ELF-1 (cell line): ENCODE results near the gene TESMIN.

Experiments used
- DNase-seq: peaks from one replicate; pipeline ENCODE4 v3.0.0-alpha.2; 2016; ENCODE audit warnings: low read depth, low spot score

TESMIN gene

GRCh38 chr11:68710409-68710808, 40.9 kb downstream of the TESMIN start:
- no peak for DNase-seq

- no peak for DNase-seq
These were observed 42.3 kb downstream of the TESMIN start for GRCh38 chr11:68709062-68709461.

GRCh38 chr11:68707527-68707926, 43.8 kb downstream of the TESMIN start:
- DNase-seq = no peak

- peak; percentile 73 for DNase-seq
These were observed 46.4 kb downstream of the TESMIN start for GRCh38 chr11:68704887-68705286.

GRCh38 chr11:68698993-68699392, 52.3 kb downstream of the TESMIN start:
- DNase-seq = no peak

- DNase-seq = no peak
These were observed 55.8 kb downstream of the TESMIN start for GRCh38 chr11:68695531-68695930.

GRCh38 chr11:68694431-68695297, 56.7 kb downstream of the TESMIN start:
- no peak for DNase-seq

- DNase-seq = no peak
These were observed 57.8 kb downstream of the TESMIN start for GRCh38 chr11:68693484-68693882.

- no peak for DNase-seq
These were observed 58.3 kb downstream of the TESMIN start for GRCh38 chr11:68692871-68693483.

- no peak for DNase-seq
These were observed 59.2 kb downstream of the TESMIN start for GRCh38 chr11:68692115-68692514.

GRCh38 chr11:68691402-68691784, 59.9 kb downstream of the TESMIN start:
- DNase-seq = no peak

- DNase-seq = no peak
These were observed 60.5 kb downstream of the TESMIN start for GRCh38 chr11:68690671-68691401.

- no peak for DNase-seq
These were observed 61.3 kb downstream of the TESMIN start for GRCh38 chr11:68689737-68690625.

- DNase-seq = no peak
These were observed 62.4 kb downstream of the TESMIN start for GRCh38 chr11:68688881-68689280.

- DNase-seq = no peak
These were observed 63.3 kb downstream of the TESMIN start for GRCh38 chr11:68687986-68688385.

- DNase-seq = no peak
These were observed 64.0 kb downstream of the TESMIN start for GRCh38 chr11:68687311-68687710.

GRCh38 chr11:68686486-68686885, 64.8 kb downstream of the TESMIN start:
- DNase-seq = no peak

- no peak for DNase-seq
These were observed 65.5 kb downstream of the TESMIN start for GRCh38 chr11:68685656-68686380.

GRCh38 chr11:68684385-68685356, 66.6 kb downstream of the TESMIN start, which contains the start of gene GAL:
Gene GAL, plus strand, starts transcription at chr11:68684544. Its CDS starts 380 bp downstream, at chr11:68684924.
- DNase-seq = peak; percentile 44
